Uterus (tissue), 4 donors: Measurements from ENCODE around the gene PLCH2. TPM values are rescaled to one million over a fixed set of nuclear protein-coding genes. Genes with fewer than 3 reads are reported as not detected.

Experiments
- DNase-seq, 2 donors: peaks; one replicate each; pipeline ENCODE4 v3.0.0-alpha.2; 2019 to 2020
- H3K27ac ChIP-seq, 2 donors: fragments of 200-600 bp; sonication (generic); 1 replicate in 1 of 2; 2 replicates in 1 of 2; pipeline ENCODE4 v1.5.1; 2016 to 2018
- H3K27me3 ChIP-seq, 2 donors: fragments of 200-600 bp; sonication (generic); one replicate each; pipeline ENCODE4 v1.5.1; 2018 to 2019; ENCODE audit warnings: control low read depth in 1 of 2
- H3K36me3 ChIP-seq, 2 donors: fragments of 200-600 bp; sonication (generic); one replicate each; pipeline ENCODE4 v1.5.1; 2019; ENCODE audit warnings: control low read depth in 1 of 2
- H3K4me1 ChIP-seq, 2 donors: fragments of 200-600 bp; sonication (generic); one replicate each; pipeline ENCODE4 v1.5.1; 2018 to 2019; ENCODE audit warnings: control low read depth in 1 of 2
- H3K4me3 ChIP-seq, 2 donors: fragments of 200-600 bp; sonication (generic); 1 replicate in 1 of 2; 2 replicates in 1 of 2; pipeline ENCODE4 v1.5.1; 2018 to 2019; ENCODE audit warnings: mild to moderate bottlenecking in 1 of 2
- H3K9me3 ChIP-seq, 2 donors: fragments of 200-600 bp; sonication (generic); one replicate each; pipeline ENCODE4 v1.5.1; 2019; ENCODE audit warnings: control low read depth in 1 of 2
- CTCF ChIP-seq, 4 experiments: fragments of 200-600 bp in 2 of 4; fragments of 450-650 bp in 2 of 4; sonication (generic) in 2 of 4; IDR thresholded peaks; one replicate each; pipeline ENCODE4 v1.5.1; 2016 to 2019; ENCODE audit warnings: antibody characterized with exemption in 4 of 4, mild to moderate bottlenecking in 2 of 4, moderate library complexity in 1 of 4
- POLR2A ChIP-seq, 2 donors: fragments of 450-650 bp; IDR thresholded peaks; one replicate each; pipeline ENCODE4 v1.6.1; 2016; ENCODE audit warnings: antibody characterized with exemption in 2 of 2, mild to moderate bottlenecking in 1 of 2, moderate library complexity in 1 of 2
- intact Hi-C: fragments of 100-400 bp; cut with DNase I; formaldehyde crosslinking; loops from one replicate; pipeline ENCODE4 v1.15.1; 2023; ENCODE audit warnings: low total_unique reads
- total RNA-seq, 4 donors: library from RNA; depleted of rRNA in 3 of 4; stranded (reverse); fragments of >200 nt in 3 of 4; gene quantifications; one replicate each; pipeline versions ENCODE4 v1.1.0 to v1.2.4, GENCODE V29; 2014 to 2023
- donor health status: DM: yes; HTN: yes; CAD: no.

PLCH2 gene
- total RNA-seq, 4 donors from 2014 or later, result 0.21 to 3.0 TPM; not detected in 2

- TF ChIP-seq CTCF (IDR thresholded peaks at IDR 0.05) (no peak), POLR2A (IDR thresholded peaks at IDR 0.05) (no peak)
- intact Hi-C loops, result no loop called here
- Histone ChIP-seq H3K9me3 (no peaks in the 10 kb centered on the region), H3K36me3 (no peaks in the 10 kb centered on the region), H3K4me3 (no peak overlapping the region), H3K27ac (no peak overlapping the region), H3K4me1 (no peaks in the 10 kb centered on the region), H3K27me3 (no peaks in the 10 kb centered on the region)
- DNase-seq, result no peak
These were observed 41.9 kb downstream of the PLCH2 start for GRCh38 chr1:2517966-2518365.

- intact Hi-C loops, result no loop called here
- Histone ChIP-seq H3K36me3 (no peaks in the 10 kb centered on the region), H3K27me3 (no peaks in the 10 kb centered on the region), H3K9me3 (no peaks in the 10 kb centered on the region), H3K27ac (no peak overlapping the region), H3K4me1 (no peaks in the 10 kb centered on the region), H3K4me3 (no peak overlapping the region)
- TF ChIP-seq POLR2A (IDR thresholded peaks at IDR 0.05), result no peak
- TF ChIP-seq CTCF (IDR thresholded peaks at IDR 0.05), result no peak
- no peak for DNase-seq
These were observed 42.4 kb downstream of the PLCH2 start for GRCh38 chr1:2518528-2518927.

GRCh38 chr1:2519029-2519685 is 43.1 kb downstream of the PLCH2 start:
- Histone ChIP-seq H3K36me3 (no peaks in the 10 kb centered on the region), H3K27ac (no peak overlapping the region), H3K27me3 (no peaks in the 10 kb centered on the region), H3K4me3 (no peak overlapping the region), H3K4me1 (peaks cover 0 to 3% of the 10 kb centered on the region in 2 donors), H3K9me3 (no peaks in the 10 kb centered on the region)
- intact Hi-C loops, result no loop called here
- no peak for DNase-seq
- TF ChIP-seq CTCF (IDR thresholded peaks at IDR 0.05) (no peak), POLR2A (IDR thresholded peaks at IDR 0.05) (no peak)

- Histone ChIP-seq H3K4me3 (no peak overlapping the region), H3K9me3 (no peaks in the 10 kb centered on the region), H3K36me3 (no peaks in the 10 kb centered on the region), H3K27ac (no peak overlapping the region), H3K4me1 (peaks cover 0 to 8% of the 10 kb centered on the region in 2 donors), H3K27me3 (no peaks in the 10 kb centered on the region)
- intact Hi-C loops, result no loop called here
- TF ChIP-seq CTCF (IDR thresholded peaks at IDR 0.05) (no peak), POLR2A (IDR thresholded peaks at IDR 0.05) (no peak)
- no peak for DNase-seq
These were observed 43.6 kb downstream of the PLCH2 start for GRCh38 chr1:2519729-2520128.

- H3K4me3 ChIP-seq, result no peak overlapping the region
- no peaks in the 10 kb centered on the region for H3K36me3 ChIP-seq
- intact Hi-C loops, result no loop called here
- peaks cover 0 to 13% of the 10 kb centered on the region in 2 donors for H3K4me1 ChIP-seq
- H3K9me3 ChIP-seq, result no peaks in the 10 kb centered on the region
- H3K27ac ChIP-seq, result no peak overlapping the region
- DNase-seq, result no peak
- H3K27me3 ChIP-seq, result no peaks in the 10 kb centered on the region
- TF ChIP-seq CTCF (IDR thresholded peaks at IDR 0.05), result no peak
These were observed 44.1 kb downstream of the PLCH2 start for GRCh38 chr1:2520206-2520605.
